ENCODE data around the gene RALB.

DNA sequence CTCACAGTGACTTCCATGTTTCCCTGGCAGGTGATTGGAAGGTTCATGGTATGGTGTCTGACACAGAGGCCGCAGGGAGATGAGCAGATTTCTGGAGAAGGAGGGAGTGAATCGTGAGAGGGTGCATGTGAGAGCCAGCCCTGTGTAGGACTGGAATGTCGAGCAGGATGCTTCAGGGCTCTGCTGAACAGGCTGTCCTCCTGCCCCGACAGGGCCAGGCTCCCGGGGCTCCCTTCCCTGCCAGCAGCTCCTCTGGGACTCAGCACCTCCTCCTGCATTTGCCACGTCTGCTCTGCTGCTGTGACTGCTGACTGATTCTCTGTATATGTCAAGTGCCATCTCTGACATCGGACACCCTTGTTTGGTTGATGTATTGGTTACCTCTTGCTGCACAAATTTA lies 54.8 kb downstream of the RALB start:
- TF ChIP-seq, protein P1, sequence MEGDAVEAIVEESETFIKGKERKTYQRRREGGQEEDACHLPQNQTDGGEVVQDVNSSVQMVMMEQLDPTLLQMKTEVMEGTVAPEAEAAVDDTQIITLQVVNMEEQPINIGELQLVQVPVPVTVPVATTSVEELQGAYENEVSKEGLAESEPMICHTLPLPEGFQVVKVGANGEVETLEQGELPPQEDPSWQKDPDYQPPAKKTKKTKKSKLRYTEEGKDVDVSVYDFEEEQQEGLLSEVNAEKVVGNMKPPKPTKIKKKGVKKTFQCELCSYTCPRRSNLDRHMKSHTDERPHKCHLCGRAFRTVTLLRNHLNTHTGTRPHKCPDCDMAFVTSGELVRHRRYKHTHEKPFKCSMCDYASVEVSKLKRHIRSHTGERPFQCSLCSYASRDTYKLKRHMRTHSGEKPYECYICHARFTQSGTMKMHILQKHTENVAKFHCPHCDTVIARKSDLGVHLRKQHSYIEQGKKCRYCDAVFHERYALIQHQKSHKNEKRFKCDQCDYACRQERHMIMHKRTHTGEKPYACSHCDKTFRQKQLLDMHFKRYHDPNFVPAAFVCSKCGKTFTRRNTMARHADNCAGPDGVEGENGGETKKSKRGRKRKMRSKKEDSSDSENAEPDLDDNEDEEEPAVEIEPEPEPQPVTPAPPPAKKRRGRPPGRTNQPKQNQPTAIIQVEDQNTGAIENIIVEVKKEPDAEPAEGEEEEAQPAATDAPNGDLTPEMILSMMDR (conservative IDR thresholded peaks at IDR 0.05; ENCODE audit: low read depth in 2 of 2), result no peak
- TF ChIP-seq POLR2AphosphoS5 (IDR thresholded peaks at IDR 0.05; ENCODE audit: low read depth), result no peak
- TF ChIP-seq STAT1 (IDR thresholded peaks at IDR 0.05; ENCODE audit: unreplicated experiment), result no peak

Data from GM23338 (cell line).